Choroid plexus epithelial cell (primary cell): Measurements from ENCODE around the gene CTNNA2.
"Not testable (repeated sequence)": the region's sequence is repeated elsewhere in the genome, so short reads cannot be mapped to it uniquely, and the experiment has no call there.

Experiments used
- DNase-seq: peaks from one replicate; pipeline ENCODE4 v3.0.0-alpha.2; 2010; ENCODE audit warnings: low read depth
- H3K4me3 ChIP-seq: 2 replicates; pipeline ENCODE4 v1.5.1; 2011; ENCODE audit warnings: low read depth, mild to moderate bottlenecking, control low read depth, low read length, moderate library complexity
- TF ChIP-seq, protein P1 (sequence below): conservative IDR thresholded peaks from 2 replicates; pipeline ENCODE4 v1.5.1; 2011; ENCODE audit warnings: low read depth, mild to moderate bottlenecking, control low read depth, inconsistent platforms, low read length, moderate library complexity

CTNNA2 gene

DNA sequence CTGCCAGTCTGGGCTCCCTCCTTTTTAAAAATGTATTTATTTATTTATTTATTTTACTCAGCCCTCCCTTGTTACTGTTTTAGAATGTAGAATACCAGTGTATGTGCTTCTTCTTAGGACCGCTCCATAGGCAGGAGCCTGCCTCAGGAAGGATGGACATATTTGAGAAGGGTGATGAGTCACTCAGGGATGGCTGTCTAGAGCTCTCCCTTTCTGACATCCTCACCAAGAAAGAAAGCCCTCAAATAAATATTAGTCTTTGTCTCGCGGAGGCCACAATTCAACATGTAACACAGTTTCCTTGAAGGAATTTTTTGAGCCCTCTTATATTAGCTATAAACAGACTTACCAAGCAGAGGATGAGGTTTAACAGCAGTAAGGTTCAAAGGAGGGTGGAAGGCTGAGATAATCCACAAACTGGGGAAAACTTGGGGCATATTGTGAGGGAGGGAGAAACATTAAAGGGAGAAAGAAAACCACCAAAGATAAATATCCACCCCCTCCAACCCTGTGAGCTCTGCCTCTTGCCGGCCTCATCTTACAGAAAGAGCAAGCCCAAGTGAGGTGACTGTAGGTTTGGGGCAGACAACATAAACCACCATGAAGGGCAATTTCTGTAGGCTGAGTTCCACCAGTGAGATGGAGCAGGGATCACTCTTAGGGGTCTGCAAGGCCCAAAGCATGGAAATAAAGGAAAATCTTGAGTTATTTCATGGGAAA, 628.3 kb downstream of the CTNNA2 start:
- DNase-seq = no peak
- no peak overlapping the region for H3K4me3 ChIP-seq
- TF ChIP-seq, protein P1, sequence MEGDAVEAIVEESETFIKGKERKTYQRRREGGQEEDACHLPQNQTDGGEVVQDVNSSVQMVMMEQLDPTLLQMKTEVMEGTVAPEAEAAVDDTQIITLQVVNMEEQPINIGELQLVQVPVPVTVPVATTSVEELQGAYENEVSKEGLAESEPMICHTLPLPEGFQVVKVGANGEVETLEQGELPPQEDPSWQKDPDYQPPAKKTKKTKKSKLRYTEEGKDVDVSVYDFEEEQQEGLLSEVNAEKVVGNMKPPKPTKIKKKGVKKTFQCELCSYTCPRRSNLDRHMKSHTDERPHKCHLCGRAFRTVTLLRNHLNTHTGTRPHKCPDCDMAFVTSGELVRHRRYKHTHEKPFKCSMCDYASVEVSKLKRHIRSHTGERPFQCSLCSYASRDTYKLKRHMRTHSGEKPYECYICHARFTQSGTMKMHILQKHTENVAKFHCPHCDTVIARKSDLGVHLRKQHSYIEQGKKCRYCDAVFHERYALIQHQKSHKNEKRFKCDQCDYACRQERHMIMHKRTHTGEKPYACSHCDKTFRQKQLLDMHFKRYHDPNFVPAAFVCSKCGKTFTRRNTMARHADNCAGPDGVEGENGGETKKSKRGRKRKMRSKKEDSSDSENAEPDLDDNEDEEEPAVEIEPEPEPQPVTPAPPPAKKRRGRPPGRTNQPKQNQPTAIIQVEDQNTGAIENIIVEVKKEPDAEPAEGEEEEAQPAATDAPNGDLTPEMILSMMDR = no peak

DNA sequence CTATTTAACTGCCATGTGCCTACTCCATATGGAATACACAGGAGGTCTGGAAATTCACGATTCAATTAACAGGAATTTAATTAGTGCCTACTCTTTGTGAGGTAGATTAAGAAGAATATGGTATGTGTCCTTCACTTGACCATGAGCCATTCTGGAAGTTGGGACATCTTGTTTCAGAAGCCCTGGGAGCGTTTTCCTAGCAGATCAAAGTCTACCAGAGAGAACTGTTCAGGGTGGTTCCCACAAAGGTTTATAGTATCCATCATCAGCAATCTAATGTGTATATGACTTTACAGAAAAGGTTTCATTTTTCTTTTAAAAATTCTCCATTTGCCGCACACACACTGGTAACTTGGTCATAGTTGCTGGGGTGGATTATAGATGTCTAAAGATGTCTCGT, 632.6 kb downstream of the CTNNA2 start:
- TF ChIP-seq, protein P1 = no peak
- H3K4me3 ChIP-seq = no peak overlapping the region
- DNase-seq = no peak

DNA sequence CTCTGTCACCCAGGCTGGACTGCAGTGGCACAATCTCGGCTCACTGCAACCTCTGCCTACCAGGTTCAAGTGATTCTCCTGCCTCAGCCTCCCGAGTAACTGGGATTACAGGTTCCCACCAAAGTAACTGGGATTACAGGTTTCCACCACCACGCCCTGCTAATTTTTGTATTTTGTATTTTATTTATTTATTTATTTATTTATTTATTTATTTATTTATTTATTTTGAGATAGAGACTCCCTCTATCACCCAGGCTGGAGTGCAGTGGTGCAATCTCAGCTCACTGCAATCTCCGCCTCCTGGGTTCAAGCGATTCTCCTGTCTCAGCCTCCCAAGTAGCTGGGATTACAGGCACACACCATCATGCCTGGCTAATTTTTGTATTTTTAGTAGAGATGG, 633.9 kb downstream of the CTNNA2 start:
- DNase-seq, H3K4me3 ChIP-seq: not testable (repeated sequence)

DNA sequence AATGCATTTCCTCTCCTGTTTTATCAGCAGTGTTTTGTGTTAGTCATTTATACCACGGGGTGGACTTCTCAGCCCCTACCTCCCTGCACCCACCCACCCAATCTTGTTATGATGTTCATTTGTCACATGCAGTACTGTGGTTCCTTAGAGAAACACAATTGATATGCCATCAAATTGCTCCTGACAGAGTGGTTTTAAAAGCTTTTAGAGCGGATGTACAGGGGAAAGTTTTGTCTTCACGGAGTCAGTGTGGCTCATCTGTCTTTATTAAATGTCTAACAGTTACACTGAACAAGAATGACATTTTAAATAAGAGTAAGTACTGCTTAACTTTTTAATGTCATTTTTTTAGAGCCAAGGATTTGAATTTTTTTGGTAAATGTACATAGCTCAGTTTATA, 634.8 kb downstream of the CTNNA2 start:
- H3K4me3 ChIP-seq = no peak overlapping the region
- TF ChIP-seq, protein P1 = no peak
- DNase-seq = no peak

DNA sequence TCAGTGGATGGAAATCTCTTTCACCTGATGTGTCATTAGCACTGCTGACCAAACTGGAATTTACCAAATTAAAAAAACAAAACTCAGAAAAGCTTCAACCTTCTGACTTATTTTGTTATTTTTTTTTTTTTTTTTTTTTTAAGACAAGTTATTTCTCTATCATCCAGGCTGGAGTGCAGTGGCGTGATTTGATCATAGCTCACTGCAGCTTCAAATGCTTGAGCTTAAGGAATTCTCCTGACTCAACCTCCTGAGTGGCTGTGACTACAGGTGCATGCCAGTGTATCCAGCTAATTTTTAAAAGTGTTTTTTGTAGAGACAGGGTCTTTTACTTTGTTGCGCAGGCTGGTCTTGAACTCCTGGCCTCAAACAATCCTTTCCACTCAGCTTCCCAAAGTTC, 636.1 kb downstream of the CTNNA2 start:
- TF ChIP-seq, protein P1 = no peak
- no peak overlapping the region for H3K4me3 ChIP-seq
- no peak for DNase-seq

DNA sequence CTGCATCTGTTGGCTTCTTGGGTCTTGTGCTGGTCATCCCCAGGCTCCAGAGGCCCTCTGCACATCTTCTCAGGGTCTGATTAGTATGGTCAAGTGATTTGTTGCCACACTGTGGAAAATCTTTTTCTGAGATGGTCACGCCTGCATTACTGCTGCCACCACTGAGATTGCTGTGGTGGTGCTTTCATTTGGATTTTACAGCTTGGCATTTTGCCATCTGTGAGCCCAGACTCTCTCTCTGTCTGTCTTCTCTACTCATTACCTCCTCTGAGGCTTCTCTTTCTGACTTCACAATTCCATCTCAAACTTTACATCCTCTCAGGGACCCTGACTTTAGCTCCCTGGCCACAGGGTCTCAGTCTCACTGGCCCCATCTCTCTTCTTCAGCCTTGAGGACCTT, 637.1 kb downstream of the CTNNA2 start:
- no peak for DNase-seq
- TF ChIP-seq, protein P1 = no peak
- H3K4me3 ChIP-seq = no peak overlapping the region

DNA sequence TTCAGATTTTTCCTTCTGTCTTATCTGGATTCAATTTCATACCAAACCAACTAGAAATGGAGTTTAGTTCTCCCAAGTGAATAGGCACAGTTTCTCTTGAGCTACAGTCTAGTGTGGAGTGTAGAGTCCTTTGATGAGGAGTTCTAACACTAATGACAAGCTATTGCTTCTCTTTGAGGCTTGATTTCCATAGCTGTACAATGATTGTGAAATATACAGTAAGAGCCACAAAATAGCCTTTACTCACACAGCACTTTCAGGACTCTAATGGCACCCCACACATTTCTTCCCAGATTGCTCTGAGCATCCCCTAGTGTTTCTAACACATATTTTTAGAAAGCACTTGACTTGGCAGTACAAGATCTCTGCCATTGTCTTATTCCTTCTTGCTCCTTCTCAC, 638.4 kb downstream of the CTNNA2 start:
- DNase-seq = no peak
- H3K4me3 ChIP-seq = no peak overlapping the region
- TF ChIP-seq, protein P1 = no peak
